Adipose tissue (tissue), 3 donors: ENCODE data around the gene RORC. TPM values are rescaled to one million over a fixed set of nuclear protein-coding genes. Genes with fewer than 3 reads are reported as not detected.
"Not testable (repeated sequence)": the region's sequence is repeated elsewhere in the genome, so short reads cannot be mapped to it uniquely, and the experiment has no call there.

Experiments
- H3K27ac ChIP-seq: one replicate; pipeline ENCODE4 v1.5.1; 2013; ENCODE audit warnings: low read depth, low read length
- WGBS, 3 donors: extraction: QIAGEN DNeasy Blood & Tissue Kit; methylation state at CpG; one replicate each; pipeline ENCODE4 v1.1.7; 2013; 5-methylcytosine and 5-hydroxymethylcytosine counted together
- polyA plus RNA-seq, 3 donors: library from polyadenylated mRNA; stranded (reverse); fragments of 200-250 nt; gene quantifications; one replicate each; pipeline ENCODE4 v1.2.3, GENCODE V29; 2013
- donor health status: healthy with polysubstance abuse.
- donor health status: Bipolar disorder and iron deficiency.
- donor health status: healthy.

RORC gene
- 10 to 100 TPM in 1 of 3 donors, 1 to 10 TPM in 1, under 1 TPM in 1; 0.22 to 57.8 (median 1.2) TPM for polyA plus RNA-seq

DNA sequence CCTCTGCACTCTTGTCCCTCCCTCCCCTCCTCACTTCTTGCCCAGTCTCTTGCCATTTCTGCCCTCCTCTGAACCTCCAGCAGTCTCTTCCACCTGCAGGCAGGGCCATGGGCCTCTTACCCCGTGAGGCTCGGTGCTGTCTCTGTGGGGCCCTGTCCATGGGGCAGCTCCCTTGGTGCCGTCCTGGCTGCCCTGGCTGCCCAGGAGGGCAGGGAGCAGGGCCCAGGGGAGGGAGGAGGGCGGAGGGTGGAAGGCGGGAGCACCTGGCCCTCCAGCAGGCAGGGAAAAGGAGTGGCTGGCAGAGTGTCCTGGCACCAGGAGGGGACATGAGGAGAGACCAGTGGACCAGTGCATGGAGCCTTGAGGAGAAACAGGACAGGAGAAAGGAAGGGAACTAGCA, at the start of gene RORC:
TSS of gene RORC (minus strand) at position 198 of the 400 bp plus-strand sequence. CDS start at position 160, 38 bp downstream.
- WGBS, 3 donors: 11 to 74% (median 69%) methylated on average over 5 of the region's 5 CpGs
- H3K27ac ChIP-seq: no peak within 1 kb of the TSS

DNA sequence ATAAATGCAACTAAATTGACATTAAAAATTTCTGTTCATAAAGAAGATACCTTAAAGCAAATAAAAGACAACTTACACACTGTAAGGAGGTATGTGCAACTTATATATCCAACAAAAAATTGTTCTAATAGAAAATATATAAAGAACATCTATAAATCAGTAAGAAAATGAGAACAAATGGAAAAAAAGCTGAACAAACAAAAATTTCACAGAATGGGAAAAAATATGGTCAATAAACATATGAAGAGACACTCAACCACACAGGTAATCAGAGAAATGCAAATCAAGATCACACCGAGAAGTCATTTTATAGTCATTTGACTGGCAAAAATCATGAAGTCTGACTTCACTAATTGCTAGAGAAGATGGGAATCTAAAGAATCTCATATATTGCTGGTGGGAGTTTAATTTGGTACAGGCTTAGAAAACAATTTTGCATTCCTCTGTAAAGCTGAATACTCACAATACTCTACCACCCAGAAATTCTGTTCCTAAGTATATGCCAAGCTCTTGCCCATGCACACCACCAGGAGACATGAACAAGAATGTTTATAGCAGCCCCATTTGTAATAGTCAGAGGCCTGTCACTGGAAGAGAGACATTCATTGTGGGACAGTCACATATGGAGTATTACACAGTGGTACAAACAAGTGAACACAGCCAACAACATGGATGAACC, 44.0 kb upstream of the RORC start:
- WGBS, 3 donors: 93 to 100% (median 95%) methylated on average over 1 of the region's 1 CpG
- H3K27ac ChIP-seq: no peak overlapping the region

DNA sequence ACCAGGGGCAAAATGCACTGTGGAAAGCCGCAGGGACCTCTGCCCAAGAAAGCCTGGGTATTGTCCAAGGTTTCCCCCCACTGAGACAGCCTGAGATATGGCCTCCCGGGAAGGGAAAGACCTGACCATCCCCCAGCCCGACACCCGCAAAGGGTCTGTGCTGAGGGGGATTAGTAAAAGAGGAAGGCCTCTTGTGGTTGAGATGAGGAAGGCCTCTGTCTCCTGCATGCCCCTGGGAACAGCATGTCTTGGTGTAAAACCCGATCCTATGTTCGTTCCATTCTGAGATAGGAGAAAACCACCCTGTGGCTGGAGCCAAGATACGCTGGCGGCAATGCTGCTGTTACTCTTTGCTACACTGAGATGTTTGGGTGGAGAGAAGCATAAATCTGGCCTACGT, 41.2 kb upstream of the RORC start:
- H3K27ac ChIP-seq: not testable (repeated sequence)
- WGBS, 3 donors: 51 to 62% (median 52%) methylated on average over 9 of the region's 9 CpGs

DNA sequence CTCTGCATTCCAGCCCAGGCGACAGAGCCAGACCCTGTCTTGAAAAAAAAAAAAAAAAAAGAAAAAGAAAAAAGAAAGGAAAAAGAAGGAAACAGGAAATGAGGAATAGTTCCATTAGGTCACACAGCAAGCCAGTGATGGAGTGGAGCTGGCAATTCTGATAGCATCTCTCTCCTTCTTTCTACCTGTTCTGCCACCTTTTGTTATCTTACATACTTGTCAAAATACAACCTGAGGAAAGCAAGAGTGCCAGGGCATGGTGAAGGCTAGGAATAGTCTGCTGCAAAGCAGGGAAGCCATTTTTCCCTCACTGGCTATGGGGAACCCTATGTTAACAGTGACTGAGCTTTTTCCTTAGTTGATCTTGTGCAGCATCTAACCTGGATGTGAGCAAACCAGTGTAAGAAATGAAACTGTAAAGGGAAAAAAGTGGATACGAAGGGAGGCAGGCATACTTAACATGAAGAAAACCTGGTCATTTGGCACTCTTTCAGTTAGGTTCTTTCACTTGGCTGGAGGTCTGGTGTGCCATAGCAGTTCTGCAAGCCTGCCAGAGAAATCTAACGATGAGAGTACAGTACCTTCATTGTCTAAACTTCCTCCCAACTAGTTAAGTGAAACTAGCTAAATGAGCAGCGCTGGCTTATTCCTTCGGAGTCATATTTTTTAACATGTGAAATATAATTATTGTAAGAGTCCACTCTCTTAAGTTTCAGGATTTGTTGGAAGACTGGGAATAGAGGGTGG, 39.9 kb upstream of the RORC start:
- H3K27ac ChIP-seq: no peak overlapping the region
- WGBS, 3 donors: 49 to 67% (median 58%) methylated on average over 5 of the region's 5 CpGs

DNA sequence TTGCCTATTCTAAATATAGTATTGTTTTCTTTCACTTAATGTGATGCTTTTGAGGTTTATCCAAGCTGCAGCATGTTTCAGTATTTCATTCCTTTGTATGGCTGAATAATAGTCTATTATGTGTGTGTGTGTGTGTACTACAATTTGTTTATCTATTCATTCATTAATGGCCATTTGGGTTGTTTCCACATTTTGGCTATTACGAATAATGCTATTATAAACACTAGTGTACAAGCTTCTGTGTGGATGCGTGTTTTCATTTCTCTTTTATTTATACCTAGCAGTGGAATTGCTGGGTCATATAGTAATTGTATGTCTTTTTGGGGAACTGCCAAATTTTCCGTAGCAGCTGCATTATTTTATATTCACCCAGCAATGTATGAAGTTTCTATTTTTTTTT, 36.9 kb upstream of the RORC start:
- WGBS, 3 donors: 29 to 53% (median 52%) methylated on average over 3 of the region's 3 CpGs
- no peak overlapping the region for H3K27ac ChIP-seq

DNA sequence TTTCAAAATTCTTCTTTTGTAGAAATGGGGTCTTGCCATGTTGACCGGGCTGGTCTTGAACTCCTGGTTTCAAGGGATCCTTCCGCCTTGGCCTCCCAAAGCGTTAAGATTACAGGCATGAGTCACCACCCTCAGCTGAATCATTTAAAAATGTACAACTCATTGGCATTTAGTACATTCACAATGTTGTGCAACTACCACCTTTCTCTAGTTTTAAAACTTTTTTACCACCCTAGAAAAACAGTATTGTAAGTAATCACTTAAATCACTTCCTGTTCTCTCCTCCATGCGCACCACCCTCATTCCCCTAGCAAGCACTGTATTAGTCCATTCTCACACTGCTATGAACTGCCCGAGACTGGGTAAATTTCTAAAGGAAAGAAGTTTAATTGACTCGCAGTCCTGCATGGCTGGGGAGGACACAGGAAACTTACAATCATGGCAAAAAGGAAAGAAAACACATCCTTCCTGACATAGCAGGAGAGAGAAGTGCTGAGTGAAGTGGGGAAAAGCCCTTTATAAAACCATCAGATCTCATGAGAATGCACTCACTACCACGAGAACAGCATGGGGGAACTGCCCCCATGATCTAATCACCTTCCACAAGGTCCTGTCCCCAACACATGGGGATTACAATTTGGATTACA, 36.3 kb upstream of the RORC start:
- WGBS, 3 donors: 53 to 77% (median 55%) methylated on average over 7 of the region's 7 CpGs
- no peak overlapping the region for H3K27ac ChIP-seq

DNA sequence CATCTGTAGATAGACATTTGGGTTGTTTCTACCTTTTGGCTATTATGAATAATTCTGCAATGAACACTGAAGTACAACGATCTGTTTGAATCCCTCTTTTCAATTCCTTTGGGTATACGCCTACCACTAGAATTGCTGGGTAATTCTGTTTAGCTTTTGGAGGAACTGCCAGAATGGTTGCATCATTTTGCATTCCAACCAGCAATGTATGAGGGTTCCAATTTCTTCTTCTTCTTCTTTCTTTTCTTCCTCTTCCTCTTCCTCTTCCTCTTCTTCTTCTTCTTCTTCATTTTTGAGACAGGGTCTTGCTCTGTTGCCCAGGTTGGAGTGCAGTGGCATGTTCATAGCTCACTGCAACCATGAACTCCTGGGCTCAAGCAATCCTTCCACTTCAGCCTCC, 35.7 kb upstream of the RORC start:
- WGBS, 3 donors: 38 to 89% (median 54%) methylated on average over 2 of the region's 2 CpGs
- H3K27ac ChIP-seq: no peak overlapping the region

DNA sequence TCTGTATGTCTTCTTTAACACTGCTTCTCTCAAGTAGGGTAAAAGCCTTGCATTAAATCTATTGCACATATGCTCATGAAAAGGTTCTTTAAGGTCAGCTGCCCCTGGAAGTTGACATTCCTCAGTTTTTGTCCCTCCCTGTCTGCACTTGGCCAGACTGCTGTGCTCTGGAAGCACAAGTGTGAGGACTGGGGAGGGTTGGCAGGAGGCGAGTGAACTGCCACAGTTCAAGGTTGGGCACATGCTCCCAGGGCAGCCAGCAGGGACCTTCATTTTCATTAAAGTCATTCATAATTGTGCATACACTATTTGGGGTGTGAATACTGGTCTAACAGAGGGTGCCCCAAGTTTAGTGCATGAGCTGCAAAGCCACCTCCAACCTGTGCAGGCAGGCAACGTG, 32.8 kb upstream of the RORC start:
- no peak overlapping the region for H3K27ac ChIP-seq
- WGBS, 3 donors: 17 to 61% (median 38%) methylated on average over 2 of the region's 2 CpGs

DNA sequence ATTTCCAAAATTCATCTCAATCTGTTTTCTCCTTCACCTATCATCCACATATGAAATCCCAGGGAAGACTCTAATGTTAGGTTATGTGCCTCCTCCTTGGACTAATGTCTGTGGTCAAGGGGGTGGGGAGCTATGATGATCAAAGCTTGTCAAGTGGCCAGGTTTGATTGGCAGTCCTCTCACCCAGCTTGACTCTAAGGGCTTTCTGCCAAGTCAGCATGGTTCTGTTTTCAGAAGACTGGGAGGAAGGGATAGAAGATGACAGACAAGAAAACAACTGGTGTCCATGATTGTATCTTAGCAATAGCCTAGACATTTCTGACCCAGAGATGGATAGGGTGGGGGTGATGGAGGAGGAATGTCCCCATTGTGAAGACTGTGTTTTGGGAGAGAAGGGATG, 31.0 kb upstream of the RORC start:
- H3K27ac ChIP-seq: no peak overlapping the region

DNA sequence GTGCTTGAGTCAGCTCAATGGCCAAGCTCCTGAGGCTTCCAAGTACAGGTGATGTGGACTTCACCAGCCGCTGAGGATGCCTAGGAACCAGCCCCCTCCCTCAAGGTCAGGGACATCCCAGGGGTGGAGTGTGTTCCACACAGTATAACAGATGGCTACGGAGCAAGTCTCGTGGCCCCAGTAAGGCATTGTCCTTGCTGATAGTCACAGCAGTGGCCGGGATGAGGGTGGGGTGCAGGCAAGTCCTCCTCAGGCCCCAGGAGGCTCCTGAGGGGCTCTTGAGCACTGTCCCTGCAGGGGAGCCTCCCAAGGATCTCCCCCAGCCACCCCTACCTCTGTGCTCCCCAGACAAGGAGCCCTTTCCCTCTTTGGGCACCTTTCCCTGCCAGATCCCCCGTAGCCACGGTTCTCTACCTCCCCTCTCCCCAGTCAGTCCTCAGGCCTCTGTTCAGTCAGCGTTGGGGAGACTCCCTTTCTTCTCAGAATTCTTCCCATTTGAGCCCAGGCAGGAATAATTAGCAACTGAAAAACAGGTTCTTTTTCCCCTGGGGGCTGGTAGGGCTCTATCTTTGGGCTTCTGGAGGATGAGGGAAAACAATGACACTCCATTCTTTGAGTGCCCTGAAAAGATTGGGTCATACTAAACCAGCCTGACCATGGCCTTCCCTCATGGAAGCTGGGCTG, 29.0 kb upstream of the RORC start:
- WGBS, 3 donors: 82 to 86% (median 85%) methylated on average over 7 of the region's 7 CpGs
- no peak overlapping the region for H3K27ac ChIP-seq

DNA sequence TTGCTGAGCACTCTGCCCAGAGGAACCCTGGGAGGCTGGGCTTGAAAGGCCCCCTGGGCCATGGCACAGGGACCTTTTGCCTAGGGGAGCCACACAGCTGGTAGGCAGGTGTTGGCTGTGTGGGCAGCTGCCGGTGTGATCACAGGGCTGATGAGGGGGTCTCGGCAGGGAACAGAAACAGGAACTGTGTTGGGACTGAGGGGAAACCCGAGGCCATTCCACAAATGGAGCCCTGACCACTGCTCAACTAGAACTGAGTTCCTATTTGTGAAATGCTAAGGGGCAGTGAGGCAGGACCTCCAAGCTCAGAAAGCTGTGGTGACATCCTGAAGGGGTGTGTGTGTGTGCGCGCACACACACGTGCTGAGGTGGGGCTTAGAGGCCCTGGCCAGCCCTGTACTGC, 28.3 kb upstream of the RORC start:
- WGBS, 3 donors: 70 to 82% (median 71%) methylated on average over 6 of the region's 6 CpGs
- H3K27ac ChIP-seq: no peak overlapping the region

DNA sequence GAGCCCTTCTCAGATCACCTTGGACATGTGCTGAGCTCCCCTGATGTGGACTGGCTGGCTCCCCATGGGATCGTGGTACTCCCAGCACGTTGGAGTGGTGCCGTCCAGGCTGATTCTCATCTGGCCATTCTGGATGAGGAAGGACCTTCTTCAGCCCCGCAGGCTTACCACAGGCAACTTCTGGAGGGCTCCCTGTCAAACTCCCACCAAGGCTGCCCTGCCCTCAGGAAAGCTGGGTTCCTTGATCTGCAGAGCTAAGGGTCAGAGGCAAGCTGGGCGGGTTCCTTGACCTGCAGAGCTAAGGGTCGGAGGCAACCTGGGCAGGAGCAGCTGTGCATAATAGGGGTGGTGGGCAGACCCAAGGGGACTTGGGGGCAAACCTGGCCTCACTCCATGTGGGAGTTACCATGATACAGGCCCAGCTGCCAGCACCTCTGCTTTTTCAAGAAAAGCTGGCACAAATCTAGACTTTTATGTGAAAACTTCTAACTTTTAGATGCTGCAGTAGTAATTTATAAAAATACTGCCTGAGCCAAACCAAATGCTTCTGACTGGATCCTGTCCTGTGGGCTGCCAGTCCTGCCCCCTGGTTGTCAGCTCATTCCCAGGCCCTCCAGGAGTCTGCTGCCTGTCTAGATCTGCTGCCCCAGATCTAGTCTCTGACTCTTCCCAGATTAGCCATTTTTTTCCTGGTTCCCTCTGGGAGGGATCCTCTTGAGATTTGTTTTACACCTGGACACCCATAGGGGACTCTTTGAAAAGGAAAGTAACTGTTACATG, 27.5 kb upstream of the RORC start:
- no peak overlapping the region for H3K27ac ChIP-seq
- WGBS, 3 donors: 91% methylated on average over 6 of the region's 6 CpGs

DNA sequence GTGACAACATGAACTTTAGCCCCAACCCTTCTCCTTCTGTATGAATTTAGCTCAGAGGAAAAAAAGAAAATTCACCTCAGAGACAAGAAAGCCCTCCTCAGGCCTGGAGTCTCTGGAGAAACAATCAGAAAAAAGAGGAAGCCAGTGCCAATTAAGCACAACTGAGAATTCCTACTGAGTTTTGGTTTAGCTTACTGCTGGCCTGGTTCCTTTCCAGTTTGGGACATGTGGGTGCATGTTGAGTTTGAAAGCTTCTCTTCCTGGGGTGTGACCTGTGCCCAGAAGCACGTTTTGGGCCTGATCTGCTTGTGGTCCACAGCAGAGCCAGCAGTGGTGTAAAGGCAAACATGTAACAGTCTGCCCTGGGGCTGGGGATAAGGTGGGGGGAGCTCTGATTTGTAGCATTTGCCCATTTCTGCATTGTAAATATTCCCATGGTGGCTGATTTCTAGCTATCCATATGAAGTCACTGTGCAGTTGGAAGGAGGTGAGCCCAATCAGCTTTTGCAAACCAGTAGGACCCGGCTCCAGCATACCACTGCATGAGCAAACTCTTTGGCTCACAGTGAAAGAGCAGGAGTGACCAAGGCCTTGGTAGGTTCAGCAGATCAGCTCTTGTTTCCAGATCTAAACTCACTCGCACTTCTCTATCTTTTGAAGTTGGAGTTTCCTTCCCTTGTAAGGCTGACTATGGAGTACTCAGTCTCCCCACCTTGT, 26.6 kb upstream of the RORC start:
- H3K27ac ChIP-seq: no peak overlapping the region
- 58 to 67% (median 65%) methylated on average over 3 of the region's 3 CpGs for WGBS, 3 donors

DNA sequence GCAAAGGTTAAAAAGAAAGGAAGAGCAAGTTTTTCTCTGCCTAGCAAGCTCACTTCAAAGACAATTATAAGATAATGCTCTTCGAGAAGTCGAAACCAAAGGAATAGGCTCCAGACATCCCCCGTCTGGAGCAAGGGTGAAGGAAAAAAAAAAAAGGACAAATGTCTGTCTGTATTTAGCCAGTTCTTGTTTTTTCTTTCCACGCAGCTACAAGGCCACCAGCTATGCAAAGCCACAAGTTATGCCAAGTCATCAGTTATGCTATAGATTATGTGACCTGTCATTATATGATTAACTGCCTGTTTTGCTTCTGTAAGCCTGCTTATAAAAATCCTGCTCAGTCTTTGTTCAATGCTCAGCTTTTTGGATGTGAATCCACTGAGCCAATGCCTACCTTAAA, 24.3 kb upstream of the RORC start:
- 36 to 41% (median 40%) methylated on average over 4 of the region's 4 CpGs for WGBS, 3 donors
- no peak overlapping the region for H3K27ac ChIP-seq

DNA sequence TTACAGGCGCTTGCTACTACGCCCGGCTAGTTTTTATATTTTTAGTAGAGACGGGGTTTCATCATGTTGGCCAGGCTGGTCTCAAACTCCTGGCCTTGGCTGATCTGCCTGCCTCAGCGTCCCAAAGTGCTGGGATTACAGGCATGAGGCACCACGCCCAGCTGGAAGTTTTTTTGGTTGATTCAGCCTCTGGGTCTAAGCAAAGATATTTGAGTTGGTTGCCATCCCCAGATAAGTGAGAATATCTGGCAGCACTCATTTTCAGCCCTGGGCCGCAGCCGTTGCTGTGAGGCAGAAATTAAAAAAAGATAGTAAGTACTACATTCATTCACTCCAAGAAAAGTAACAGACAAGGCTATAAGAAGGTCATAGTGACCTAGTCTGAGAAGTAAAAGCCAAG, 23.9 kb upstream of the RORC start:
- WGBS, 3 donors: 60 to 69% (median 62%) methylated on average over 8 of the region's 8 CpGs
- H3K27ac ChIP-seq: not testable (repeated sequence)

DNA sequence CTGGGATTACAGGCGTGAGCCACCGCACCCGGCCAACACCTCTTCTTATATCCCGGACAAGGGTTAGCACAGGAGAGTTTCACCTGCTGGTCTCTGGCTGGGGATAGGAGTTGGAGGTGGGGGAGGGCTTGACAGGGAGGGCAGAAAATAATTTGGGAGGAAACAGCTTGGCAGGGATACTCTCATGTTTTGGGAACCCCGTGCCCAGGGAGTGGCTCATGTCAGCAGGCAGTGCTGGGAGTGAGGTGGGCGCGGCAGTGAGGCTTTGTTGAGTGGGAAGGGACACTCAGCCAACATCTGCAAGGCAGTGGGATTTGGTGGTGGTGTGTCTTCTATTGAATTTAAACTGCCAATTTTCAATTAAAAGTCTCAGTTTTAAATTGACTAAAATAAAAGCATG, 23.1 kb upstream of the RORC start:
- 85 to 92% (median 87%) methylated on average over 7 of the region's 7 CpGs for WGBS, 3 donors
- H3K27ac ChIP-seq: no peak overlapping the region

DNA sequence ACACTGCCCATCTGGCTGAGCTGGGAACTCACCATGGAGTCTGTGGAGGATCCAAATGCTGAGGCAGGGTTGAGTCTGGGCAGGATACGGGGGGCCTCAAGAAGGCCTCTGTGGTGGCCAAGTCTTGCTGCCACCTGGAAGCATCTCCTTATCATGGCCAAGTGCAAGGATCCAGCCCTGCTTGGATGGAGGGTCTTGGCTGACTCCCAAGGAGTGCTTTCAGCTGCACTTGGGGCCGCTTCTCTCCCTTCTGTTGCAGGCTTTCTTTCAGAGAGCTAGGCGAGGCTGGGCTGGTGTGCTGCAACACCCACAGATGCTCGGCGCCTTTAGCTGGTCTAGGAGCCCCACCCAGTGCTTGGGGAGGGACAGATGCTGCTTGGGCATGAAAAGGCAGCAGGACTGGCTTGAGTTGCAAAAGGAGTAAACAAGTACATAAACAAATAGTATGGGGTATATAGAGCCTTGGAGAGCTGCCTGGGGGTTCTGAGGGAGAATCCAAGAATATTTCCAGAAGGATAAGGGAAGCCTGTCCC, 21.9 kb upstream of the RORC start, which contains the start of gene THEM5:
TSS of gene THEM5 (minus strand) at position 302 of the 533 bp plus-strand sequence. CDS start at position 155, 147 bp downstream.
- 64 to 87% (median 74%) methylated on average over 5 of the region's 5 CpGs for WGBS, 3 donors
- H3K27ac ChIP-seq: no peak within 1 kb of the TSS
